Lower lobe of right lung (tissue), 2 donors: ENCODE measurements around the gene CRISP1. TPM values are rescaled to one million over a fixed set of nuclear protein-coding genes. Genes with fewer than 3 reads are reported as not detected.
"Not testable (repeated sequence)": the region's sequence is repeated elsewhere in the genome, so short reads cannot be mapped to it uniquely, and the experiment has no call there.

ENCODE experiments used
- ATAC-seq, 2 donors: fragments of 200-7000 bp; cut with Tn5 transposase; one replicate each; pipeline ENCODE4 v1.9.1; 2020 to 2022; ENCODE audit warnings: mild to moderate bottlenecking in 2 of 2, moderate library complexity in 2 of 2
- DNase-seq: peaks from one replicate; pipeline ENCODE4 v3.0.0-alpha.2; 2020
- H3K27ac ChIP-seq: fragments of 200-600 bp; one replicate; pipeline ENCODE4 v1.8.0; 2022
- H3K27me3 ChIP-seq: fragments of 200-600 bp; one replicate; pipeline ENCODE4 v1.8.0; 2022; ENCODE audit warnings: low read depth
- H3K36me3 ChIP-seq: fragments of 200-600 bp; one replicate; pipeline ENCODE4 v1.8.0; 2022; ENCODE audit warnings: mild to moderate bottlenecking
- H3K4me1 ChIP-seq: fragments of 200-600 bp; one replicate; pipeline ENCODE4 v1.8.0; 2022
- H3K4me3 ChIP-seq: fragments of 200-600 bp; one replicate; pipeline ENCODE4 v1.8.0; 2022; ENCODE audit warnings: mild to moderate bottlenecking
- H3K9me3 ChIP-seq: fragments of 200-600 bp; one replicate; pipeline ENCODE4 v1.8.0; 2022
- CTCF ChIP-seq: fragments of 200-600 bp; IDR thresholded peaks from one replicate; pipeline ENCODE4 v1.8.0; 2022; ENCODE audit warnings: antibody characterized with exemption, mild to moderate bottlenecking
- intact Hi-C: fragments of 100-400 bp; cut with DNase I; formaldehyde crosslinking; loops from one replicate; pipeline ENCODE4 v1.11.0; 2022
- total RNA-seq: library from RNA; stranded (reverse); fragmentation: NEBNext Ultra II Directional; extraction: Animal tissue kit (Norgen Biotek cat#: 25700); gene quantifications from one replicate; pipeline ENCODE4 v1.2.1, GENCODE V29; 2021
- donor health status: DM: no; HTN: yes; CAD: no; lungs with severe emphysema.

Gene CRISP1
- total RNA-seq, 1 donor from 2014 or later: not detected

DNA sequence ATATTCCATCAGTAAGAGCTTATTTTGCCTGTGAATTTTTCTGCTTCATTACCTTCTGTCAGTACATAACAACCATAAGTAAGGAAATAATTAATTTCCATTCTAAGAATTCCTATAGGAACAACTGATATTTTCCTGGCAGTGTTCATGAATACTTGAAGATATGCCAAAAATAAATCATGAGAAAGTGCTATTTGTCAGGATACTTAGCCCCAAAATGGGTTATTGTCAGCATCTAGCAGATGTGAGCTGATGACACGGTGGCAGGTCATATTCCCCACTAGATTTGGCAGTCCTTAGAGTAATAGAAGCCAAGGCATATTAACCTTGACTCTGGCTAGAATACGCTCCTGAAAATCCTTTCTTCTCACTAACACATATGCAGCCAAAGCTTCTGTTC, 43.2 kb upstream of the CRISP1 start:
- Histone ChIP-seq H3K27ac (no peak overlapping the region), H3K4me1 (no peaks in the 10 kb centered on the region), H3K27me3 (no peaks in the 10 kb centered on the region), H3K9me3 (no peaks in the 10 kb centered on the region), H3K36me3 (no peaks in the 10 kb centered on the region), H3K4me3 (no peak overlapping the region)
- ATAC-seq (no peak), DNase-seq (no peak)
- intact Hi-C loops: no loop called here
- no peak for TF ChIP-seq CTCF

- intact Hi-C loops: no loop called here
- ATAC-seq: peak in 1 of 2 donors; percentile 21
These were observed 40.2 kb upstream of the CRISP1 start for GRCh38 chr6:49906526-49906925.

DNA sequence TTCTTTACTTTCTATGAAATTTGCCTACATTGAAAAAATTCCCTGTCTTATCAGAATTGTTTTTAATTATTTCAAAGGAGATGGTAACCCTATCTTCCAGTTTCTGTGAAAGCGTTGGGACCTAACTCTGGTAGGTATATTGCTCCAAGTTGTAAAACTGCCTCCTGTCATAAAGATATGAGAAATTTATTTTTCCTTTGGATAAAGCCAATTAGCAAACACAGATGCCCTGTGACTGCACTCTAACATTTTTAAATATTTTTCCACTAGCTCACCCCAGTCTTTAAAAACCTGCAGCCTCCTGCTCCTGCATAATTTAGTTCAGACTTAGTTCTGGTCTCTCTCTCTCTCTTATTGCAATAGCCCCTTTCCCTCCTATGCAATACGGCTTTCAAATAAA, 39.0 kb upstream of the CRISP1 start:
- no peak for DNase-seq
- Histone ChIP-seq H3K9me3 (no peaks in the 10 kb centered on the region), H3K27ac (no peak overlapping the region), H3K4me1 (no peaks in the 10 kb centered on the region), H3K36me3 (no peaks in the 10 kb centered on the region), H3K27me3 (no peaks in the 10 kb centered on the region), H3K4me3 (no peak overlapping the region)
- intact Hi-C loops: no loop called here
- ATAC-seq: no peak
- TF ChIP-seq CTCF: no peak

More at GRCh38 chr6:49906526-49906925, 40.2 kb upstream of the CRISP1 start:
- no peak overlapping the region for H3K4me3 ChIP-seq
- H3K4me1 ChIP-seq: no peaks in the 10 kb centered on the region
- no peaks in the 10 kb centered on the region for H3K36me3 ChIP-seq
- H3K27ac ChIP-seq: no peak overlapping the region
- TF ChIP-seq CTCF: no peak
- DNase-seq: no peak
- no peaks in the 10 kb centered on the region for H3K27me3 ChIP-seq
- no peaks in the 10 kb centered on the region for H3K9me3 ChIP-seq

GRCh38 chr6:49902856-49903255, 36.5 kb upstream of the CRISP1 start:
- intact Hi-C loops: no loop called here
- Histone ChIP-seq H3K27ac (no peak overlapping the region), H3K27me3 (no peaks in the 10 kb centered on the region), H3K4me3 (no peak overlapping the region), H3K4me1 (no peaks in the 10 kb centered on the region), H3K9me3 (no peaks in the 10 kb centered on the region), H3K36me3 (no peaks in the 10 kb centered on the region)
- DNase-seq (no peak), ATAC-seq (no peak)
- TF ChIP-seq CTCF: no peak

GRCh38 chr6:49898904-49899566, 32.7 kb upstream of the CRISP1 start:
- intact Hi-C loops: no loop called here
- no peak overlapping the region for H3K4me3 ChIP-seq
- no peaks in the 10 kb centered on the region for H3K27me3 ChIP-seq
- no peak overlapping the region for H3K27ac ChIP-seq
- ATAC-seq (no peak), DNase-seq (no peak)
- no peak for TF ChIP-seq CTCF
- H3K9me3 ChIP-seq: no peaks in the 10 kb centered on the region
- no peaks in the 10 kb centered on the region for H3K4me1 ChIP-seq
- no peaks in the 10 kb centered on the region for H3K36me3 ChIP-seq

- intact Hi-C loops, H3K36me3 ChIP-seq, H3K27me3 ChIP-seq, H3K4me1 ChIP-seq, H3K27ac ChIP-seq, DNase-seq, H3K9me3 ChIP-seq, ATAC-seq, H3K4me3 ChIP-seq: not testable (repeated sequence)
These were observed 29.2 kb upstream of the CRISP1 start for GRCh38 chr6:49895553-49895952.
